Tibial artery (tissue), 4 donors: ENCODE results near the gene MAN2B1.
"Not testable (repeated sequence)": the region's sequence is repeated elsewhere in the genome, so short reads cannot be mapped to it uniquely, and the experiment has no call there.

Experiments used
- DNase-seq, 2 donors: peaks; one replicate each; pipeline ENCODE4 v3.0.0-alpha.2; 2019
- H3K27ac ChIP-seq, 2 donors: fragments of 200-600 bp; sonication (generic) in 1 of 2; 1 replicate in 1 of 2; 2 replicates in 1 of 2; pipeline ENCODE4 v1.5.1; 2018 to 2019; ENCODE audit warnings: mild to moderate bottlenecking in 1 of 2
- H3K27me3 ChIP-seq, 2 donors: fragments of 200-600 bp; sonication (generic) in 1 of 2; one replicate each; pipeline versions ENCODE4 v1.5.1 to v1.6.0; 2016 to 2019
- H3K36me3 ChIP-seq, 3 donors: fragments of 200-600 bp; sonication (generic) in 2 of 3; one replicate each; pipeline ENCODE4 v1.5.1; 2016 to 2019; ENCODE audit warnings: mild to moderate bottlenecking in 2 of 3
- H3K4me1 ChIP-seq, 4 donors: fragments of 200-600 bp; sonication (generic) in 2 of 4; 1 replicate in 3 of 4; 2 replicates in 1 of 4; pipeline ENCODE4 v1.5.1; 2016 to 2019
- H3K4me3 ChIP-seq, 2 donors: fragments of 200-600 bp; sonication (generic) in 1 of 2; 1 replicate in 1 of 2; 2 replicates in 1 of 2; pipeline ENCODE4 v1.5.1; 2018 to 2019; ENCODE audit warnings: mild to moderate bottlenecking in 2 of 2
- H3K9me3 ChIP-seq, 3 donors: fragments of 200-600 bp; sonication (generic) in 1 of 3; one replicate each; pipeline ENCODE4 v1.5.1; 2016 to 2019
- CTCF ChIP-seq, 2 experiments: fragments of 200-600 bp in 1 of 2; fragments of 450-650 bp in 1 of 2; IDR thresholded peaks; one replicate each; pipeline ENCODE4 v1.5.1; 2017 to 2019; ENCODE audit warnings: antibody characterized with exemption in 2 of 2, mild to moderate bottlenecking in 1 of 2, moderate library complexity in 1 of 2
- intact Hi-C: fragments of 100-400 bp; cut with DNase I; formaldehyde crosslinking; loops from one replicate; pipeline ENCODE4 v1.15.0; 2023; ENCODE audit warnings: low total_unique reads

The MAN2B1 gene

GRCh38 chr19:12666265-12667048 is at the start of gene MAN2B1, which contains the start of gene WDR83:
Gene MAN2B1, minus strand, starts transcription at chr19:12666742. Its CDS starts 41 bp downstream, at chr19:12666701.
Gene WDR83, plus strand, starts transcription at chr19:12666807. Its CDS starts 2,984 bp downstream, at chr19:12669791.
- Histone ChIP-seq H3K27ac (peak within 1 kb of the TSS; percentile 47 to 93), H3K4me1 (peaks cover 0 to 53% (median 38%) of the 10 kb centered on the region in 4 donors), H3K4me3 (peak within 1 kb of the TSS; percentile 60 to 83), H3K36me3 (peaks cover 9 to 47% (median 28%) of the 10 kb centered on the region in 3 donors), H3K27me3 (no peaks in the 10 kb centered on the region), H3K9me3 (no peaks in the 10 kb centered on the region)
- peak; percentile 76 to 88 for DNase-seq
- intact Hi-C loops = no loop called here
- TF ChIP-seq CTCF (IDR thresholded peaks at IDR 0.05) = peak in 1 of 2 experiments; percentile 4

GRCh38 chr19:12715929-12716328 is 49.4 kb upstream of the MAN2B1 start:
- Histone ChIP-seq H3K27ac (no peak overlapping the region), H3K4me3 (no peak overlapping the region), H3K4me1 (peaks cover 0 to 25% (median 14%) of the 10 kb centered on the region in 4 donors), H3K36me3 (peaks cover 42 to 80% (median 67%) of the 10 kb centered on the region in 3 donors), H3K27me3 (no peaks in the 10 kb centered on the region), H3K9me3 (no peaks in the 10 kb centered on the region)
- TF ChIP-seq CTCF (IDR thresholded peaks at IDR 0.05) = no peak
- DNase-seq = no peak
- intact Hi-C loops = no loop called here

GRCh38 chr19:12715102-12715501 is 48.6 kb upstream of the MAN2B1 start:
- no peak overlapping the region for H3K4me3 ChIP-seq
- H3K9me3 ChIP-seq = no peaks in the 10 kb centered on the region
- intact Hi-C loops = no loop called here
- peaks cover 0 to 17% (median 7%) of the 10 kb centered on the region in 4 donors for H3K4me1 ChIP-seq
- no peak overlapping the region for H3K27ac ChIP-seq
- no peaks in the 10 kb centered on the region for H3K27me3 ChIP-seq
- peaks cover 50 to 88% (median 75%) of the 10 kb centered on the region in 3 donors for H3K36me3 ChIP-seq
- TF ChIP-seq CTCF (IDR thresholded peaks at IDR 0.05) = no peak
- DNase-seq = no peak

GRCh38 chr19:12713304-12713703 is 46.8 kb upstream of the MAN2B1 start:
- DNase-seq, H3K4me3 ChIP-seq, intact Hi-C loops, H3K9me3 ChIP-seq, H3K27ac ChIP-seq, H3K4me1 ChIP-seq, H3K27me3 ChIP-seq: not testable (repeated sequence)
- H3K36me3 ChIP-seq = peaks cover 68 to 96% (median 87%) of the 10 kb centered on the region in 3 donors

GRCh38 chr19:12712077-12712476 is 45.5 kb upstream of the MAN2B1 start:
- H3K4me1 ChIP-seq, H3K27ac ChIP-seq, DNase-seq, H3K27me3 ChIP-seq, intact Hi-C loops, H3K4me3 ChIP-seq, H3K9me3 ChIP-seq: not testable (repeated sequence)
- TF ChIP-seq CTCF (IDR thresholded peaks at IDR 0.05) = peak; percentile 27 to 47
- peaks cover 75 to 97% (median 93%) of the 10 kb centered on the region in 3 donors for H3K36me3 ChIP-seq

- no peak for DNase-seq
- Histone ChIP-seq H3K27ac (no peak overlapping the region), H3K36me3 (peaks cover 84 to 97% (median 94%) of the 10 kb centered on the region in 3 donors), H3K4me1 (no peaks in the 10 kb centered on the region), H3K4me3 (no peak overlapping the region), H3K9me3 (no peaks in the 10 kb centered on the region), H3K27me3 (no peaks in the 10 kb centered on the region)
- TF ChIP-seq CTCF (IDR thresholded peaks at IDR 0.05) = no peak
- intact Hi-C loops = no loop called here
These were observed 44.6 kb upstream of the MAN2B1 start for GRCh38 chr19:12711187-12711586.
